Prostate gland (tissue), 2 donors: ENCODE results near the gene GAB2.

ENCODE experiments used
- POLR2AphosphoS5 ChIP-seq: sonication (generic); formaldehyde crosslinking; IDR thresholded peaks from one replicate; pipeline ENCODE4 v1.6.1; 2017; ENCODE audit warnings: antibody characterized with exemption
- TF ChIP-seq, protein P1 (sequence below), 4 experiments: fragments of 200-600 bp in 2 of 4; fragments of 450-650 bp in 2 of 4; sonication (generic) in 2 of 4; IDR thresholded peaks; 1 replicate in 3 of 4; 2 replicates in 1 of 4; pipeline ENCODE4 v1.5.1; 2016 to 2019; ENCODE audit warnings: antibody characterized with exemption in 4 of 4, mild to moderate bottlenecking in 2 of 4, moderate library complexity in 2 of 4

DNA sequence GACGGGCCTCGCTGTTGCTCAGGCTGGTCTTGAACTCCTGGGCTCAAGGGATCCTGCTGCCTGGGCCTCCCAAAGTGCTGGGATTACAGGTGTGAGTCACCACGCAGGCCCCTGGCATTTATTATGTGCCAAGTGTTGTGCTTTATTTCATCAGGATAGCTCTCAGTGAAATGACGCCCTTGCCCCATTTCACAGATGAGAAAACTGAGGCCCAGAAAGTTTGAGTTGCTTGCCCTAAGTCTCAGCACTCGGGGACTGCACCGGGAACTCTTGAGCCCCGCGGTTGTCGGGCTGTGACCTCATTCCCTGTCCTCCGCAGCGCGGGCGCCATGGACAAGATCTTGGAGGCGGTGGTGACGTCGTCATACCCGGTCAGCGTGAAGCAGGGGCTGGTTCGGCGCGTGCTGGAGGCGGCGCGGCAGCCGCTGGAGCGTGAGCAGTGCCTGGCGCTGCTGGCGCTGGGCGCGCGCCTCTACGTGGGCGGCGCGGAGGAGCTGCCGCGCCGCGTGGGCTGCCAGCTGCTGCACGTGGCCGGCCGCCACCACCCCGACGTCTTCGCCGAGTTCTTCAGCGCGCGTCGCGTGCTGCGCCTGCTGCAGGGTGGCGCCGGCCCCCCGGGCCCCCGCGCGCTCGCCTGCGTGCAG is 221.6 kb downstream of the GAB2 start:
- TF ChIP-seq, protein P1, sequence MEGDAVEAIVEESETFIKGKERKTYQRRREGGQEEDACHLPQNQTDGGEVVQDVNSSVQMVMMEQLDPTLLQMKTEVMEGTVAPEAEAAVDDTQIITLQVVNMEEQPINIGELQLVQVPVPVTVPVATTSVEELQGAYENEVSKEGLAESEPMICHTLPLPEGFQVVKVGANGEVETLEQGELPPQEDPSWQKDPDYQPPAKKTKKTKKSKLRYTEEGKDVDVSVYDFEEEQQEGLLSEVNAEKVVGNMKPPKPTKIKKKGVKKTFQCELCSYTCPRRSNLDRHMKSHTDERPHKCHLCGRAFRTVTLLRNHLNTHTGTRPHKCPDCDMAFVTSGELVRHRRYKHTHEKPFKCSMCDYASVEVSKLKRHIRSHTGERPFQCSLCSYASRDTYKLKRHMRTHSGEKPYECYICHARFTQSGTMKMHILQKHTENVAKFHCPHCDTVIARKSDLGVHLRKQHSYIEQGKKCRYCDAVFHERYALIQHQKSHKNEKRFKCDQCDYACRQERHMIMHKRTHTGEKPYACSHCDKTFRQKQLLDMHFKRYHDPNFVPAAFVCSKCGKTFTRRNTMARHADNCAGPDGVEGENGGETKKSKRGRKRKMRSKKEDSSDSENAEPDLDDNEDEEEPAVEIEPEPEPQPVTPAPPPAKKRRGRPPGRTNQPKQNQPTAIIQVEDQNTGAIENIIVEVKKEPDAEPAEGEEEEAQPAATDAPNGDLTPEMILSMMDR (IDR thresholded peaks at IDR 0.05): no peak
- no peak for TF ChIP-seq POLR2AphosphoS5
